ENCODE results near the gene SLC18A2. TPM values are rescaled to one million over a fixed set of nuclear protein-coding genes. Genes with fewer than 3 reads are reported as not detected.

The SLC18A2 gene
- total and polyA plus RNA-seq, 9 of the 15 experiments (the other 6 are each of a cell fraction or from before 2014, with no cell fraction given), result 0.03 to 5.4 (median 0.40) TPM

DNA sequence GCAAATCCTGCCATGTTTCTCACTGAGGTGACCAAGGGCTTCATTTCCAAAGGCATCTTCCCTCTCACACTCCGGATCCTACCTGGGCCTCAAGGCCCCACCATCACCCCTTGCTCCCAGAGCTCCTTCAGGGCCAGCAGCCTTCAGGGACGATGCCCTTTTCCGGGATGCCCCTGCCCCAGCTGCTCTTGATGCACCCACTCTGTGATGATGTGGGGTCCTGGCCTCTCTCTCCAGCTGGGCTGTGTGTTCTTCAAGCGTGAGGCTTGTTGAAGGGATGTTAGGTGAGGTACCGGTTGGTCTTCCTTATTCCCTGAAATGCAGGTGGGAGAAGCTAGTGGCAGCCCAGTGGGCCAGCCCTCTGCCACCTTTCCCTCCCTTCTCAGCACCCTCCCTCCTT, 18.4 kb upstream of the SLC18A2 start:
- no peak overlapping the region for H3K27ac ChIP-seq (ENCODE audit: extremely low read depth, low read depth, low read length)
- no peak for TF ChIP-seq JUND (IDR thresholded peaks at IDR 0.05; ENCODE audit: borderline replicate concordance, low read depth, low read length)
- no peak for TF ChIP-seq JUND (tag; IDR thresholded peaks at IDR 0.05; ENCODE audit: borderline replicate concordance, low read depth, low read length)
- TF ChIP-seq, protein P1, sequence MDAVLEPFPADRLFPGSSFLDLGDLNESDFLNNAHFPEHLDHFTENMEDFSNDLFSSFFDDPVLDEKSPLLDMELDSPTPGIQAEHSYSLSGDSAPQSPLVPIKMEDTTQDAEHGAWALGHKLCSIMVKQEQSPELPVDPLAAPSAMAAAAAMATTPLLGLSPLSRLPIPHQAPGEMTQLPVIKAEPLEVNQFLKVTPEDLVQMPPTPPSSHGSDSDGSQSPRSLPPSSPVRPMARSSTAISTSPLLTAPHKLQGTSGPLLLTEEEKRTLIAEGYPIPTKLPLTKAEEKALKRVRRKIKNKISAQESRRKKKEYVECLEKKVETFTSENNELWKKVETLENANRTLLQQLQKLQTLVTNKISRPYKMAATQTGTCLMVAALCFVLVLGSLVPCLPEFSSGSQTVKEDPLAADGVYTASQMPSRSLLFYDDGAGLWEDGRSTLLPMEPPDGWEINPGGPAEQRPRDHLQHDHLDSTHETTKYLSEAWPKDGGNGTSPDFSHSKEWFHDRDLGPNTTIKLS (IDR thresholded peaks at IDR 0.05; ENCODE audit: borderline replicate concordance, low read depth), result no peak
- no peak for TF ChIP-seq ZNF436 (CRISPR knock-in tag; IDR thresholded peaks at IDR 0.05)
- no peak for TF ChIP-seq SAFB2 (IDR thresholded peaks at IDR 0.05; ENCODE audit: borderline replicate concordance, low read depth, low read length, severe bottlenecking)
- TF ChIP-seq ZNF133 (CRISPR knock-in tag; IDR thresholded peaks at IDR 0.05), result no peak
- H3K36me3 ChIP-seq (ENCODE audit: control insufficient read depth, insufficient read depth, low read length), result no peaks in the 10 kb centered on the region
- ATAC-seq (no peak), DNase-seq (ENCODE audit: extremely low read depth in 1 of 4, low spot score in 3 of 4) (no peak), FAIRE-seq (no peak)
- no TSS peak for BruUV-seq (replicated peaks)
- no peak overlapping the region for H3K9ac ChIP-seq (ENCODE audit: insufficient read depth in 1 of 2, low read depth in 2 of 2, low read length in 2 of 2)
- H3K4me3 ChIP-seq, result no peak overlapping the region
- POLR2A ChIA-PET, result no interaction called here
- CTCF ChIA-PET (ENCODE audit: low intra/inter-chr PET ratio), result no interaction called here
- peaks cover 0 to 3% of the 10 kb centered on the region in 2 experiments; a peak in 3 of 5 replicates for H3K4me1 ChIP-seq (replicated peaks in 1 of 2; ENCODE audit: control insufficient read depth in 2 of 2, insufficient read depth in 2 of 2, low read length in 2 of 2)
- H3K27me3 ChIP-seq (ENCODE audit: control insufficient read depth in 2 of 2, insufficient read depth in 2 of 2, low read length in 2 of 2), result peaks cover 3 to 21% of the 10 kb centered on the region in 2 experiments; a peak in 4 of 5 replicates
- no peaks in the 10 kb centered on the region for H3K9me1 ChIP-seq (ENCODE audit: control insufficient read depth, insufficient read depth, low read length)
- in situ Hi-C loops (cut with MboI) (loop anchor here (25.0 kb wide), 1 partner anchor 1015 kb away; no protein-coding TSS in a partner anchor), intact Hi-C loops (cut with micrococcal nuclease) (no loop called here)
- H3K4me2 ChIP-seq (ENCODE audit: insufficient read depth, low read length), result no peak overlapping the region
- H3K9me3 ChIP-seq (replicated peaks; ENCODE audit: control insufficient read depth, insufficient read depth, low read depth, low read length), result no peaks in the 10 kb centered on the region
- H2AFZ ChIP-seq (ENCODE audit: low read depth, low read length), result no peak overlapping the region
- H3K79me2 ChIP-seq (ENCODE audit: control insufficient read depth, insufficient read depth, low read length), result no peaks in the 10 kb centered on the region
- 5% methylated on average over 4 of the region's 5 CpGs for WGBS (ENCODE audit: insufficient coverage, low coverage, missing lambda C conversion rate)
- no peaks in the 10 kb centered on the region for H4K20me1 ChIP-seq (replicated peaks; ENCODE audit: control insufficient read depth, insufficient read depth, low read length)
